Measurements from ENCODE around the gene CBFA2T2.

The CBFA2T2 gene

GRCh38 chr20:33663161-33664084 lies 173.5 kb downstream of the CBFA2T2 start:
- H3K36me3 ChIP-seq (ENCODE audit: control insufficient read depth, insufficient read depth, low read length): peaks cover 7% of the 10 kb centered on the region; the same call in 1 of the 2 replicates
- peak overlapping the region; percentile 68 for H3K9ac ChIP-seq (ENCODE audit: low read depth, low read length)
- H3K27ac ChIP-seq (ENCODE audit: low read depth, low read length): peak overlapping the region; percentile 81
- peak overlapping the region; percentile 93 for H3K4me3 ChIP-seq (ENCODE audit: low read depth, low read length)
- peaks cover 7% of the 10 kb centered on the region for H3K27me3 ChIP-seq (ENCODE audit: control insufficient read depth, insufficient read depth, low read length)
- no peaks in the 10 kb centered on the region for H3K9me3 ChIP-seq (ENCODE audit: control insufficient read depth, insufficient read depth, low read length)
- H3K4me1 ChIP-seq (ENCODE audit: control insufficient read depth, insufficient read depth, low read length): peaks cover 23% of the 10 kb centered on the region

- H3K27me3 ChIP-seq (ENCODE audit: control insufficient read depth, insufficient read depth, low read length): peaks cover 7% of the 10 kb centered on the region
- H3K4me1 ChIP-seq (ENCODE audit: control insufficient read depth, insufficient read depth, low read length): peaks cover 23% of the 10 kb centered on the region
- peaks cover 13% of the 10 kb centered on the region for H3K36me3 ChIP-seq (ENCODE audit: control insufficient read depth, insufficient read depth, low read length)
- H3K9me3 ChIP-seq (ENCODE audit: control insufficient read depth, insufficient read depth, low read length): no peaks in the 10 kb centered on the region
- H3K4me3 ChIP-seq (ENCODE audit: low read depth, low read length): peak overlapping the region; percentile 93
- peak overlapping the region; percentile 81 for H3K27ac ChIP-seq (ENCODE audit: low read depth, low read length)
- peak overlapping the region; percentile 68 for H3K9ac ChIP-seq (ENCODE audit: low read depth, low read length)
Observed at GRCh38 chr20:33664085-33664761, 174.3 kb downstream of the CBFA2T2 start.

- Histone ChIP-seq H3K9ac (ENCODE audit: low read depth, low read length) (no peak overlapping the region), H3K4me3 (ENCODE audit: low read depth, low read length) (no peak overlapping the region), H3K4me1 (ENCODE audit: control insufficient read depth, insufficient read depth, low read length) (peaks cover 23% of the 10 kb centered on the region), H3K27me3 (ENCODE audit: control insufficient read depth, insufficient read depth, low read length) (peaks cover 7% of the 10 kb centered on the region), H3K36me3 (ENCODE audit: control insufficient read depth, insufficient read depth, low read length) (peaks cover 16% of the 10 kb centered on the region), H3K9me3 (ENCODE audit: control insufficient read depth, insufficient read depth, low read length) (no peaks in the 10 kb centered on the region), H3K27ac (ENCODE audit: low read depth, low read length) (no peak overlapping the region)
Observed at GRCh38 chr20:33664762-33665144, 174.9 kb downstream of the CBFA2T2 start.

GRCh38 chr20:33666293-33667244 lies 176.7 kb downstream of the CBFA2T2 start, which contains the start of gene ACTL10:
ACTL10 (plus strand) TSS chr20:33666943; CDS start chr20:33667498, 555 bp downstream.
- Histone ChIP-seq H3K27me3 (ENCODE audit: control insufficient read depth, insufficient read depth, low read length) (peaks cover 7% of the 10 kb centered on the region), H3K9ac (ENCODE audit: low read depth, low read length) (no peak within 1 kb of the TSS; the same call in 1 of the 2 replicates), H3K4me1 (ENCODE audit: control insufficient read depth, insufficient read depth, low read length) (peaks cover 23% of the 10 kb centered on the region), H3K27ac (ENCODE audit: low read depth, low read length) (peak within 1 kb of the TSS; percentile 67), H3K4me3 (ENCODE audit: low read depth, low read length) (peak within 1 kb of the TSS; percentile 62), H3K36me3 (ENCODE audit: control insufficient read depth, insufficient read depth, low read length) (peaks cover 31% of the 10 kb centered on the region), H3K9me3 (ENCODE audit: control insufficient read depth, insufficient read depth, low read length) (no peaks in the 10 kb centered on the region)

GRCh38 chr20:33667245-33667675 lies 177.4 kb downstream of the CBFA2T2 start:
- Histone ChIP-seq H3K9ac (ENCODE audit: low read depth, low read length) (no peak overlapping the region; the same call in 1 of the 2 replicates), H3K36me3 (ENCODE audit: control insufficient read depth, insufficient read depth, low read length) (peaks cover 35% of the 10 kb centered on the region), H3K27ac (ENCODE audit: low read depth, low read length) (peak overlapping the region; percentile 22), H3K4me1 (ENCODE audit: control insufficient read depth, insufficient read depth, low read length) (peaks cover 23% of the 10 kb centered on the region), H3K9me3 (ENCODE audit: control insufficient read depth, insufficient read depth, low read length) (no peaks in the 10 kb centered on the region), H3K27me3 (ENCODE audit: control insufficient read depth, insufficient read depth, low read length) (peaks cover 7% of the 10 kb centered on the region), H3K4me3 (ENCODE audit: low read depth, low read length) (peak overlapping the region; percentile 62)

GRCh38 chr20:33667676-33668465 lies 178.0 kb downstream of the CBFA2T2 start:
- Histone ChIP-seq H3K27me3 (ENCODE audit: control insufficient read depth, insufficient read depth, low read length) (peaks cover 7% of the 10 kb centered on the region), H3K36me3 (ENCODE audit: control insufficient read depth, insufficient read depth, low read length) (peaks cover 35% of the 10 kb centered on the region), H3K27ac (ENCODE audit: low read depth, low read length) (no peak overlapping the region), H3K4me3 (ENCODE audit: low read depth, low read length) (peak overlapping the region; percentile 62), H3K9me3 (ENCODE audit: control insufficient read depth, insufficient read depth, low read length) (no peaks in the 10 kb centered on the region), H3K4me1 (ENCODE audit: control insufficient read depth, insufficient read depth, low read length) (peaks cover 21% of the 10 kb centered on the region), H3K9ac (ENCODE audit: low read depth, low read length) (no peak overlapping the region)

GRCh38 chr20:33668466-33669155 lies 178.7 kb downstream of the CBFA2T2 start:
- Histone ChIP-seq H3K9ac (ENCODE audit: low read depth, low read length) (no peak overlapping the region), H3K36me3 (ENCODE audit: control insufficient read depth, insufficient read depth, low read length) (peaks cover 35% of the 10 kb centered on the region), H3K4me1 (ENCODE audit: control insufficient read depth, insufficient read depth, low read length) (peaks cover 26% of the 10 kb centered on the region), H3K27ac (ENCODE audit: low read depth, low read length) (no peak overlapping the region), H3K9me3 (ENCODE audit: control insufficient read depth, insufficient read depth, low read length) (no peaks in the 10 kb centered on the region), H3K4me3 (ENCODE audit: low read depth, low read length) (no peak overlapping the region), H3K27me3 (ENCODE audit: control insufficient read depth, insufficient read depth, low read length) (peaks cover 7% of the 10 kb centered on the region)

GRCh38 chr20:33669224-33669623 lies 179.3 kb downstream of the CBFA2T2 start:
- H3K9me3 ChIP-seq (ENCODE audit: control insufficient read depth, insufficient read depth, low read length): no peaks in the 10 kb centered on the region
- no peak overlapping the region for H3K4me3 ChIP-seq (ENCODE audit: low read depth, low read length)
- no peak overlapping the region for H3K27ac ChIP-seq (ENCODE audit: low read depth, low read length)
- peaks cover 35% of the 10 kb centered on the region for H3K36me3 ChIP-seq (ENCODE audit: control insufficient read depth, insufficient read depth, low read length)
- peaks cover 20% of the 10 kb centered on the region for H3K4me1 ChIP-seq (ENCODE audit: control insufficient read depth, insufficient read depth, low read length)
- H3K9ac ChIP-seq (ENCODE audit: low read depth, low read length): no peak overlapping the region
- peaks cover 7% of the 10 kb centered on the region for H3K27me3 ChIP-seq (ENCODE audit: control insufficient read depth, insufficient read depth, low read length)

GRCh38 chr20:33669873-33670640 lies 180.2 kb downstream of the CBFA2T2 start:
- Histone ChIP-seq H3K27ac (ENCODE audit: low read depth, low read length) (no peak overlapping the region), H3K9ac (ENCODE audit: low read depth, low read length) (no peak overlapping the region), H3K4me1 (ENCODE audit: control insufficient read depth, insufficient read depth, low read length) (peaks cover 18% of the 10 kb centered on the region), H3K36me3 (ENCODE audit: control insufficient read depth, insufficient read depth, low read length) (peaks cover 35% of the 10 kb centered on the region), H3K4me3 (ENCODE audit: low read depth, low read length) (no peak overlapping the region), H3K27me3 (ENCODE audit: control insufficient read depth, insufficient read depth, low read length) (peaks cover 7% of the 10 kb centered on the region), H3K9me3 (ENCODE audit: control insufficient read depth, insufficient read depth, low read length) (no peaks in the 10 kb centered on the region)

Measured in HUES48 (cell line).